ENCODE results near the gene CLDN2. TPM values are rescaled to one million over a fixed set of nuclear protein-coding genes. Genes with fewer than 3 reads are reported as not detected.
A peak's percentile ranks its signal among the peaks of the same experiment; 100 is the strongest.

CLDN2 gene
- total and polyA plus RNA-seq, 2 of the 13 experiments (the other 11 are each of a cell fraction or from before 2014, with no cell fraction given), result 1.3 to 1.5 TPM

DNA sequence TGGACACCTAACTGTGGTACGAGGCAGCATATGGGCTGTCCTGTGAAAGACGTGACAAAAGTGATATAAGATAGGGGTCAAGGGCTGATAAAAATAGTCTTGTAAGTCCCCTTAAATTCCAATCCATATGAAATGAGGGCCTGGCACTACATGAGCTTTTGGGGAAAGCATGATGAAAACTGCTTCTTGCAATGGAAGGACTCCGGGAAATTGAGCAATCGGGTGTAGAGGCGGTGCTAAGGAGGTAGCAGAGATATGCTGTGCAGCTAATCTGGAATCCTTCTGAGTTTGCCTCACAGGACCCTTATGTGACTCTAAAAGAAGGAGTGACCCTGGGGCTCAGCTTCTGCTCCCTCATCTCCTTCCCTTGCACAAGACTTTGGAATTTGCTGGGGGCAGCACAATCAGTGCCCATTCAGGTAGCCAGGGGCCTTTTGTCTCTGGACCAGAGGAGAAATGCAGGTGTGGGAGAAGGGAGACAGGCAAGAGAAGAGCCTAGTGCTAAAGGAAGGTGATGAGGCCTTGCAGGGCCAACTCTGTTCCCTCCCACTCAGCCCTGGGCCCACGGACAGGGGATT lies 12.8 kb downstream of the CLDN2 start:
- Histone ChIP-seq H3K4me2 (ENCODE audit: low read depth, low read length) (peak overlapping the region; percentile 86), H3K27me3 (ENCODE audit: control insufficient read depth in 1 of 2, insufficient read depth in 2 of 2, low read length in 2 of 2) (no peaks in the 10 kb centered on the region), H3K4me1 (ENCODE audit: insufficient read depth, low read length) (peaks cover 52% of the 10 kb centered on the region), H3K9ac (ENCODE audit: insufficient read depth, low read depth, low read length) (peak overlapping the region; percentile 59), H2AFZ (ENCODE audit: low read length) (no peak overlapping the region), H3K36me3 (replicated peaks in 1 of 2; ENCODE audit: control insufficient read depth in 1 of 2, insufficient read depth in 2 of 2, low read length in 2 of 2) (no peaks in the 10 kb centered on the region), H3K4me3 (replicated peaks in 1 of 3; ENCODE audit: insufficient read depth in 1 of 3, low read depth in 2 of 3, low read length in 3 of 3) (peak overlapping the region; percentile 19 to 58 (median 45)), H3K9me3 (ENCODE audit: low read length) (no peaks in the 10 kb centered on the region), H3K79me2 (ENCODE audit: insufficient read depth, low read length) (no peaks in the 10 kb centered on the region), H3K27ac (ENCODE audit: extremely low read length, insufficient read depth, low read length) (peak overlapping the region; percentile 90), H4K20me1 (ENCODE audit: insufficient read depth, low read length) (no peaks in the 10 kb centered on the region)
- ChIA-PET POLR2A (interaction anchor here (1.1 to 3.2 kb wide), 10 partner anchors 8 to 696 kb away, joined by 3 to 76 read pairs (median 6); partner anchors contain the start of genes PRPS1 and RIPPLY1), CTCF (ENCODE audit: low intra/inter-chr PET ratio, low total read pairs) (interaction anchor here (1.1 kb wide), 1 partner anchor 35 kb away, joined by 4 read pairs; no protein-coding TSS in a partner anchor)
- WGBS (ENCODE audit: low lambda C conversion rate), result 3% methylated on average over 5 of the region's 6 CpGs
- BruUV-seq (replicated peaks), result TSS peak; percentile 71
- FAIRE-seq, result no peak
- intact Hi-C loops (cut with micrococcal nuclease; ENCODE audit: unreplicated experiment) (loop anchor here (1.0 to 2.0 kb wide), 2 partner anchors 22 to 35 kb away; no protein-coding TSS in a partner anchor), in situ Hi-C loops (cut with HindIII; ENCODE audit: extremely low pct_ligation_motif_present, low pct_unique_long_range_greater_than_20kb) (no loop called here)
- no peak; the same call in 2 of the 3 replicates for ATAC-seq
- no peak for DNase-seq (ENCODE audit: low spot score)
- TF ChIP-seq ZNF501 (CRISPR knock-in tag; IDR thresholded peaks at IDR 0.05) (no peak), RBFOX2 (IDR thresholded peaks at IDR 0.05; ENCODE audit: low read depth, low read length) (peak; percentile 47; the same call in 1 of the 2 replicates), CREB1 (IDR thresholded peaks at IDR 0.05) (no peak), CREB1 (CRISPR knock-in tag; IDR thresholded peaks at IDR 0.05) (0 out of 2 replicates have a peak, but pooled peaks have one; percentile 16), MXD3 (CRISPR knock-in tag; IDR thresholded peaks at IDR 0.05) (no peak), CSRNP2 (CRISPR knock-in tag; conservative IDR thresholded peaks at IDR 0.05; ENCODE audit: low read depth) (no peak), TSC22D2 (CRISPR knock-in tag; IDR thresholded peaks at IDR 0.05; ENCODE audit: borderline replicate concordance) (no peak), CTCF (CRISPR knock-in tag; IDR thresholded peaks at IDR 0.05) (no peak), CEBPG (CRISPR knock-in tag; IDR thresholded peaks at IDR 0.05) (peak; percentile 13; the same call in 1 of the 2 replicates), ZNF3 (CRISPR knock-in tag; IDR thresholded peaks at IDR 0.05) (no peak), PREB (CRISPR knock-in tag; IDR thresholded peaks at IDR 0.05) (no peak)
- TF ChIP-seq, protein P1, sequence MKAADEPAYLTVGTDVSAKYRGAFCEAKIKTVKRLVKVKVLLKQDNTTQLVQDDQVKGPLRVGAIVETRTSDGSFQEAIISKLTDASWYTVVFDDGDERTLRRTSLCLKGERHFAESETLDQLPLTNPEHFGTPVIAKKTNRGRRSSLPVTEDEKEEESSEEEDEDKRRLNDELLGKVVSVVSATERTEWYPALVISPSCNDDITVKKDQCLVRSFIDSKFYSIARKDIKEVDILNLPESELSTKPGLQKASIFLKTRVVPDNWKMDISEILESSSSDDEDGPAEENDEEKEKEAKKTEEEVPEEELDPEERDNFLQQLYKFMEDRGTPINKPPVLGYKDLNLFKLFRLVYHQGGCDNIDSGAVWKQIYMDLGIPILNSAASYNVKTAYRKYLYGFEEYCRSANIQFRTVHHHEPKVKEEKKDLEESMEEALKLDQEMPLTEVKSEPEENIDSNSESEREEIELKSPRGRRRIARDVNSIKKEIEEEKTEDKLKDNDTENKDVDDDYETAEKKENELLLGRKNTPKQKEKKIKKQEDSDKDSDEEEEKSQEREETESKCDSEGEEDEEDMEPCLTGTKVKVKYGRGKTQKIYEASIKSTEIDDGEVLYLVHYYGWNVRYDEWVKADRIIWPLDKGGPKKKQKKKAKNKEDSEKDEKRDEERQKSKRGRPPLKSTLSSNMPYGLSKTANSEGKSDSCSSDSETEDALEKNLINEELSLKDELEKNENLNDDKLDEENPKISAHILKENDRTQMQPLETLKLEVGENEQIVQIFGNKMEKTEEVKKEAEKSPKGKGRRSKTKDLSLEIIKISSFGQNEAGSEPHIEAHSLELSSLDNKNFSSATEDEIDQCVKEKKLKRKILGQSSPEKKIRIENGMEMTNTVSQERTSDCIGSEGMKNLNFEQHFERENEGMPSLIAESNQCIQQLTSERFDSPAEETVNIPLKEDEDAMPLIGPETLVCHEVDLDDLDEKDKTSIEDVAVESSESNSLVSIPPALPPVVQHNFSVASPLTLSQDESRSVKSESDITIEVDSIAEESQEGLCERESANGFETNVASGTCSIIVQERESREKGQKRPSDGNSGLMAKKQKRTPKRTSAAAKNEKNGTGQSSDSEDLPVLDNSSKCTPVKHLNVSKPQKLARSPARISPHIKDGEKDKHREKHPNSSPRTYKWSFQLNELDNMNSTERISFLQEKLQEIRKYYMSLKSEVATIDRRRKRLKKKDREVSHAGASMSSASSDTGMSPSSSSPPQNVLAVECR (CRISPR knock-in tag; IDR thresholded peaks at IDR 0.05; ENCODE audit: borderline replicate concordance), result 0 out of 2 replicates have a peak, but pooled peaks have one; percentile 25
- TF ChIP-seq, protein P2, sequence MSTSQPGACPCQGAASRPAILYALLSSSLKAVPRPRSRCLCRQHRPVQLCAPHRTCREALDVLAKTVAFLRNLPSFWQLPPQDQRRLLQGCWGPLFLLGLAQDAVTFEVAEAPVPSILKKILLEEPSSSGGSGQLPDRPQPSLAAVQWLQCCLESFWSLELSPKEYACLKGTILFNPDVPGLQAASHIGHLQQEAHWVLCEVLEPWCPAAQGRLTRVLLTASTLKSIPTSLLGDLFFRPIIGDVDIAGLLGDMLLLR (CRISPR knock-in tag; IDR thresholded peaks at IDR 0.05), result no peak

All from HepG2 (cell line).